ENCODE results near the gene PPARA. TPM values are rescaled to one million over a fixed set of nuclear protein-coding genes. Genes with fewer than 3 reads are reported as not detected.

The PPARA gene
- total RNA-seq, 1 experiment from 2014 or later: 14.5 TPM

- no peak for TF ChIP-seq ATF3 (IDR thresholded peaks at IDR 0.05)
- TF ChIP-seq SP1 (IDR thresholded peaks at IDR 0.05; ENCODE audit: low read depth): no peak
- no peak for TF ChIP-seq SRF (IDR thresholded peaks at IDR 0.05; ENCODE audit: low read depth)
- no peak for TF ChIP-seq POLR2A (IDR thresholded peaks at IDR 0.05; ENCODE audit: borderline replicate concordance, extremely low read depth, insufficient read depth, insufficient read length)
- no peak for TF ChIP-seq EGR1 (IDR thresholded peaks at IDR 0.05; ENCODE audit: low read depth)
- TF ChIP-seq YY1 (IDR thresholded peaks at IDR 0.05; ENCODE audit: extremely low read depth, insufficient replicate concordance, low read depth, low read length): no peak
- TF ChIP-seq POLR2AphosphoS5 (IDR thresholded peaks at IDR 0.05; ENCODE audit: low read depth, low read length): no peak
- no peak for TF ChIP-seq SIN3A (IDR thresholded peaks at IDR 0.05; ENCODE audit: low read depth)
- TF ChIP-seq RAD21 (IDR thresholded peaks at IDR 0.05; ENCODE audit: low read depth): no peak
Observed at GRCh38 chr22:46230262-46230901, 80.1 kb downstream of the PPARA start (continued).

GRCh38 chr22:46233231-46233630, 82.9 kb downstream of the PPARA start:
- H3K4me1 ChIP-seq (ENCODE audit: control insufficient read depth in 1 of 2, insufficient read depth in 2 of 2, low read length in 2 of 2): no peaks in the 10 kb centered on the region
- no peaks in the 10 kb centered on the region for H4K20me1 ChIP-seq (ENCODE audit: insufficient read depth)
- no peak overlapping the region for H3K4me2 ChIP-seq (ENCODE audit: low read length)
- intact Hi-C loops (cut with micrococcal nuclease): no loop called here
- no peaks in the 10 kb centered on the region for H3K27me3 ChIP-seq (ENCODE audit: insufficient read depth, low read length)
- H3K36me3 ChIP-seq (ENCODE audit: control insufficient read depth in 1 of 2, insufficient read depth in 2 of 2, low read length in 2 of 2): no peaks in the 10 kb centered on the region; a peak in 1 of 4 replicates
- ChIA-PET POLR2A (interaction anchor here (0.7 kb wide), 1 partner anchor 11 kb away, joined by 3 read pairs; no protein-coding TSS in a partner anchor), CTCF (no interaction called here), RAD21 (ENCODE audit: low non-redundant PET in 1 of 2, low total read pairs in 2 of 2, uncharacterized antibody in 2 of 2, unreplicated experiment in 2 of 2) (no interaction called here)
- DNase-seq (ENCODE audit: low read depth, low spot score) (no peak), ATAC-seq (no peak)
- no peak overlapping the region for H3K9ac ChIP-seq (ENCODE audit: low read length)
- H3K79me2 ChIP-seq (ENCODE audit: insufficient read depth, low read length): no peaks in the 10 kb centered on the region
- H3K4me3 ChIP-seq (replicated peaks in 1 of 2; ENCODE audit: low read depth in 1 of 2, low read length in 2 of 2): no peak overlapping the region
- H3K9me3 ChIP-seq (ENCODE audit: control insufficient read depth in 1 of 2, insufficient read depth in 1 of 2, low read depth in 1 of 2, low read length in 2 of 2): no peaks in the 10 kb centered on the region
- H3K27ac ChIP-seq (ENCODE audit: low read depth, low read length): no peak overlapping the region
- no TSS peak for BruUV-seq (replicated peaks)
- H3K9me2 ChIP-seq (ENCODE audit: insufficient read depth): no peaks in the 10 kb centered on the region
- H2AFZ ChIP-seq (ENCODE audit: low read depth, low read length, poor library complexity, severe bottlenecking): no peak overlapping the region
- TF ChIP-seq ZNF274 (IDR thresholded peaks at IDR 0.05; ENCODE audit: low read depth, low read length) (no peak), TCF7L2 (IDR thresholded peaks at IDR 0.05; ENCODE audit: borderline replicate concordance, extremely low read depth, insufficient read depth, insufficient read length) (no peak), JUND (IDR thresholded peaks at IDR 0.05) (no peak), POLR2AphosphoS5 (IDR thresholded peaks at IDR 0.05; ENCODE audit: low read depth, low read length) (no peak), POLR2A (IDR thresholded peaks at IDR 0.05; ENCODE audit: borderline replicate concordance, extremely low read depth, insufficient read depth, insufficient read length) (no peak), RAD21 (IDR thresholded peaks at IDR 0.05; ENCODE audit: low read depth) (no peak), MAX (IDR thresholded peaks at IDR 0.05) (no peak), CEBPB (IDR thresholded peaks at IDR 0.05; ENCODE audit: low read depth) (no peak), SP1 (IDR thresholded peaks at IDR 0.05; ENCODE audit: low read depth) (no peak), CBX3 (IDR thresholded peaks at IDR 0.05; ENCODE audit: low read depth) (no peak), REST (IDR thresholded peaks at IDR 0.05; ENCODE audit: low read depth) (no peak), ZFX (IDR thresholded peaks at IDR 0.05) (no peak), EZH2 (IDR thresholded peaks at IDR 0.05) (no peak), EZH2phosphoT487 (IDR thresholded peaks at IDR 0.05; ENCODE audit: borderline replicate concordance) (no peak), SIN3A (IDR thresholded peaks at IDR 0.05; ENCODE audit: low read depth) (no peak), ELF1 (IDR thresholded peaks at IDR 0.05; ENCODE audit: borderline replicate concordance, low read depth) (no peak), FOSL1 (IDR thresholded peaks at IDR 0.05; ENCODE audit: low read depth) (no peak)
- TF ChIP-seq, protein P1, sequence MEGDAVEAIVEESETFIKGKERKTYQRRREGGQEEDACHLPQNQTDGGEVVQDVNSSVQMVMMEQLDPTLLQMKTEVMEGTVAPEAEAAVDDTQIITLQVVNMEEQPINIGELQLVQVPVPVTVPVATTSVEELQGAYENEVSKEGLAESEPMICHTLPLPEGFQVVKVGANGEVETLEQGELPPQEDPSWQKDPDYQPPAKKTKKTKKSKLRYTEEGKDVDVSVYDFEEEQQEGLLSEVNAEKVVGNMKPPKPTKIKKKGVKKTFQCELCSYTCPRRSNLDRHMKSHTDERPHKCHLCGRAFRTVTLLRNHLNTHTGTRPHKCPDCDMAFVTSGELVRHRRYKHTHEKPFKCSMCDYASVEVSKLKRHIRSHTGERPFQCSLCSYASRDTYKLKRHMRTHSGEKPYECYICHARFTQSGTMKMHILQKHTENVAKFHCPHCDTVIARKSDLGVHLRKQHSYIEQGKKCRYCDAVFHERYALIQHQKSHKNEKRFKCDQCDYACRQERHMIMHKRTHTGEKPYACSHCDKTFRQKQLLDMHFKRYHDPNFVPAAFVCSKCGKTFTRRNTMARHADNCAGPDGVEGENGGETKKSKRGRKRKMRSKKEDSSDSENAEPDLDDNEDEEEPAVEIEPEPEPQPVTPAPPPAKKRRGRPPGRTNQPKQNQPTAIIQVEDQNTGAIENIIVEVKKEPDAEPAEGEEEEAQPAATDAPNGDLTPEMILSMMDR (IDR thresholded peaks at IDR 0.05 in 2 of 3, conservative IDR thresholded peaks at IDR 0.05 in 1 of 3; ENCODE audit: borderline replicate concordance in 1 of 3, insufficient read depth in 1 of 3, low read depth in 2 of 3, low read length in 2 of 3): no peak
